Upper lobe of right lung (tissue), 1 donor: ENCODE measurements around the gene SCTR. TPM values are rescaled to one million over a fixed set of nuclear protein-coding genes. Genes with fewer than 3 reads are reported as not detected.

Experiments
- ATAC-seq: fragments of 200-7000 bp; cut with Tn5 transposase; one replicate; pipeline ENCODE4 v1.9.1; 2020; ENCODE audit warnings: mild to moderate bottlenecking, moderate library complexity
- DNase-seq: peaks from one replicate; pipeline ENCODE4 v3.0.0-alpha.2; 2020
- H3K27ac ChIP-seq: fragments of 200-600 bp; one replicate; pipeline ENCODE4 v1.8.0; 2022
- H3K27me3 ChIP-seq: fragments of 200-600 bp; one replicate; pipeline ENCODE4 v1.8.0; 2022; ENCODE audit warnings: mild to moderate bottlenecking
- H3K36me3 ChIP-seq: fragments of 200-600 bp; one replicate; pipeline ENCODE4 v1.8.0; 2022
- H3K4me1 ChIP-seq: fragments of 200-600 bp; one replicate; pipeline ENCODE4 v1.8.0; 2022
- H3K4me3 ChIP-seq: fragments of 200-600 bp; one replicate; pipeline ENCODE4 v1.8.0; 2022; ENCODE audit warnings: mild to moderate bottlenecking
- H3K9me3 ChIP-seq: fragments of 200-600 bp; one replicate; pipeline ENCODE4 v1.8.0; 2022
- intact Hi-C: fragments of 100-400 bp; cut with DNase I; formaldehyde crosslinking; loops from one replicate; pipeline ENCODE4 v1.11.0; 2022
- long read RNA-seq: library from polyadenylated mRNA; unstranded; transcript quantifications from one replicate; pipeline ENCODE4 v2.0.0, GENCODE V29; 2021
- total RNA-seq: library from RNA; stranded (reverse); fragmentation: NEBNext Ultra II Directional; extraction: Animal tissue kit (Norgen Biotek cat#: 25700); gene quantifications from one replicate; pipeline ENCODE4 v1.2.1, GENCODE V29; 2021
- TF ChIP-seq, protein P1 (sequence below): fragments of 200-600 bp; IDR thresholded peaks from one replicate; pipeline ENCODE4 v1.8.0; 2022; ENCODE audit warnings: antibody characterized with exemption
- donor health status: DM: no; HTN: yes; CAD: no; lungs with severe emphysema.

SCTR gene
- 21.0 TPM for total RNA-seq
- long read RNA-seq, transcript SCTR-201 (13 exons, 1,865 nt) = major isoform, 16 of 42 reads
- long read RNA-seq, partial matches to known transcripts = 6 of 42 reads
- long read RNA-seq, other reads (novel, unspliced or antisense) = 20 of 42 reads

DNA sequence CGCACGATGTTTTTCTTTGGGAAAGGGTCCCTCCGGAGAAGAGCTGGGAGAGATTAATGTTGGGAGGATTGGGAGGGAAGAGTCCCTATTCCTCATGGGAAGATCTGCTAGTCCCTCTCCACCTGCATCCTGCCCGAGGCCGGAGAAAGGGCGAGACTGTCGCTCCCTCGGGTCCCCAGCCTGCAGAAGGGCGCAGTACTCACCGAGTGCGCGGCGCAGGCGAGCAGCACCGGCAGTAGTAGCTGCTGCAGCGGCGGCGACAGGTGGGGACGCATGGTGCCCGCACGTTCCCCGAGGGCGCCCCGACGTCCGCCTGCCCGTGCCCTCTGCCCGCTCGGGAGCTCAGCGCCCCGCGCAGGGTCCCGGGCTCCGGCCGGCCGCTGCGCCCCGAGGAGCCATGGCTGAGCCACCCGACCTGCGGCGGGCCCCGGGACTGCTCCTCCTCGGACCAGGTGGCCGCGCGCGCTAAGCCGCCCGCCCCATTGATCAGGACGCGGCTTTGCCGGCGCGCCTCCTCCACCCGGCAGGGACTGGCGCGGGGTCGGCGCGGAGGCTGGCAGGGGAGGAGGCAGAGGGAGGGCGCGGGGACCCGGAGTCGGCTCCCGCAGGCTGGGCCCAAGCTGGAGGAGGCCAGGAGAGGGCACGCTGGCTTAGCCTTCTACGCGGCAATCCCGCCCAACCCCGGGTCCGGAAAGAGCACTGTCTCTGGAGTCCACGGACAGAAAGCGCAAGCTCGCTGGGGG lies at the start of gene SCTR:
TSS of gene SCTR (minus strand) at position 532 of the 743 bp plus-strand sequence. CDS start at position 275, 257 bp downstream.
- H3K27me3 ChIP-seq = peaks cover 33% of the 10 kb centered on the region
- H3K36me3 ChIP-seq = no peaks in the 10 kb centered on the region
- intact Hi-C loops = no loop called here
- H3K27ac ChIP-seq = peak within 1 kb of the TSS; percentile 60
- H3K4me1 ChIP-seq = no peaks in the 10 kb centered on the region
- ATAC-seq = peak; percentile 71
- DNase-seq = peak; percentile 73
- no peaks in the 10 kb centered on the region for H3K9me3 ChIP-seq
- peak within 1 kb of the TSS; percentile 45 for H3K4me3 ChIP-seq
- TF ChIP-seq, protein P1, sequence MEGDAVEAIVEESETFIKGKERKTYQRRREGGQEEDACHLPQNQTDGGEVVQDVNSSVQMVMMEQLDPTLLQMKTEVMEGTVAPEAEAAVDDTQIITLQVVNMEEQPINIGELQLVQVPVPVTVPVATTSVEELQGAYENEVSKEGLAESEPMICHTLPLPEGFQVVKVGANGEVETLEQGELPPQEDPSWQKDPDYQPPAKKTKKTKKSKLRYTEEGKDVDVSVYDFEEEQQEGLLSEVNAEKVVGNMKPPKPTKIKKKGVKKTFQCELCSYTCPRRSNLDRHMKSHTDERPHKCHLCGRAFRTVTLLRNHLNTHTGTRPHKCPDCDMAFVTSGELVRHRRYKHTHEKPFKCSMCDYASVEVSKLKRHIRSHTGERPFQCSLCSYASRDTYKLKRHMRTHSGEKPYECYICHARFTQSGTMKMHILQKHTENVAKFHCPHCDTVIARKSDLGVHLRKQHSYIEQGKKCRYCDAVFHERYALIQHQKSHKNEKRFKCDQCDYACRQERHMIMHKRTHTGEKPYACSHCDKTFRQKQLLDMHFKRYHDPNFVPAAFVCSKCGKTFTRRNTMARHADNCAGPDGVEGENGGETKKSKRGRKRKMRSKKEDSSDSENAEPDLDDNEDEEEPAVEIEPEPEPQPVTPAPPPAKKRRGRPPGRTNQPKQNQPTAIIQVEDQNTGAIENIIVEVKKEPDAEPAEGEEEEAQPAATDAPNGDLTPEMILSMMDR = no peak

DNA sequence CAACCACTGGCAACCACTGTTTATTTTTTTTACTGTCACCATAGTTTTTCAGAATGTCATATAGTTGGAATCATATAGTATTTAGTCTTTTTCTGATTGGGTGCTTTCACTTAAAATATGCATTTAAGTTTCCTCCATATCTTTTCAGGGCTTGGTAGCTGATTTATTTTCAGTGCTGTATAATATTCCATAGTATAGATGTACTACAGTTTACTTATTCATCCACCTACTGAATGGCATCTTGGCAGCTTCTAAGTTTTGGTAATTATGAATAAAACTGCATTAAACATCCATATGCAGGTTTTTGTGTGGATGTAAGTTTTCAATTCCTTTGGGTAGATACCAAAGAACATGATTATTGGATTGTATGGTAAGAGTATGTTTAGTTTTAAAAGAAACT lies 43.0 kb upstream of the SCTR start:
- intact Hi-C loops = no loop called here
- H3K9me3 ChIP-seq = no peaks in the 10 kb centered on the region
- no peaks in the 10 kb centered on the region for H3K4me1 ChIP-seq
- no peaks in the 10 kb centered on the region for H3K36me3 ChIP-seq
- no peak overlapping the region for H3K4me3 ChIP-seq
- DNase-seq (no peak), ATAC-seq (no peak)
- TF ChIP-seq, protein P1 = no peak
- H3K27me3 ChIP-seq = no peaks in the 10 kb centered on the region
- no peak overlapping the region for H3K27ac ChIP-seq

- H3K36me3 ChIP-seq = no peaks in the 10 kb centered on the region
- no peaks in the 10 kb centered on the region for H3K27me3 ChIP-seq
- DNase-seq (no peak), ATAC-seq (no peak)
- H3K9me3 ChIP-seq = no peaks in the 10 kb centered on the region
- TF ChIP-seq, protein P1 = no peak
- no peak overlapping the region for H3K27ac ChIP-seq
- no peaks in the 10 kb centered on the region for H3K4me1 ChIP-seq
- H3K4me3 ChIP-seq = no peak overlapping the region
- intact Hi-C loops = no loop called here
Observed at GRCh38 chr2:119565481-119565880, 41.2 kb upstream of the SCTR start.

GRCh38 chr2:119553687-119554344 lies 29.5 kb upstream of the SCTR start:
- H3K9me3 ChIP-seq = no peaks in the 10 kb centered on the region
- DNase-seq (no peak), ATAC-seq (peak; percentile 18)
- TF ChIP-seq, protein P1 = no peak
- H3K4me1 ChIP-seq = peaks cover 11% of the 10 kb centered on the region
- intact Hi-C loops = no loop called here
- peak overlapping the region; percentile 51 for H3K27ac ChIP-seq
- H3K36me3 ChIP-seq = no peaks in the 10 kb centered on the region
- H3K27me3 ChIP-seq = no peaks in the 10 kb centered on the region
- no peak overlapping the region for H3K4me3 ChIP-seq

GRCh38 chr2:119552902-119553301 lies 28.6 kb upstream of the SCTR start:
- H3K4me1 ChIP-seq = peaks cover 15% of the 10 kb centered on the region
- no peaks in the 10 kb centered on the region for H3K36me3 ChIP-seq
- H3K27me3 ChIP-seq = no peaks in the 10 kb centered on the region
- DNase-seq = no peak
- intact Hi-C loops = no loop called here
- TF ChIP-seq, protein P1 = no peak
- peak overlapping the region; percentile 51 for H3K27ac ChIP-seq
- ATAC-seq = peak; percentile 83
- H3K9me3 ChIP-seq = no peaks in the 10 kb centered on the region
- no peak overlapping the region for H3K4me3 ChIP-seq
